ENCODE measurements around the gene SH3RF3.

GRCh38 chr2:109216332-109216731 lies 87.3 kb downstream of the SH3RF3 start:
- no peak for TF ChIP-seq CTCF (IDR thresholded peaks at IDR 0.05)
- TF ChIP-seq POLR2A (IDR thresholded peaks at IDR 0.05), result no peak

All from vagina (tissue), 2 donors.